ENCODE data around the gene RGS7. TPM values are rescaled to one million over a fixed set of nuclear protein-coding genes. Genes with fewer than 3 reads are reported as not detected.
"Not testable (repeated sequence)": the region's sequence is repeated elsewhere in the genome, so short reads cannot be mapped to it uniquely, and the experiment has no call there.

RGS7 gene
- total and polyA plus RNA-seq, 7 experiments from 2014 or later = not detected

DNA sequence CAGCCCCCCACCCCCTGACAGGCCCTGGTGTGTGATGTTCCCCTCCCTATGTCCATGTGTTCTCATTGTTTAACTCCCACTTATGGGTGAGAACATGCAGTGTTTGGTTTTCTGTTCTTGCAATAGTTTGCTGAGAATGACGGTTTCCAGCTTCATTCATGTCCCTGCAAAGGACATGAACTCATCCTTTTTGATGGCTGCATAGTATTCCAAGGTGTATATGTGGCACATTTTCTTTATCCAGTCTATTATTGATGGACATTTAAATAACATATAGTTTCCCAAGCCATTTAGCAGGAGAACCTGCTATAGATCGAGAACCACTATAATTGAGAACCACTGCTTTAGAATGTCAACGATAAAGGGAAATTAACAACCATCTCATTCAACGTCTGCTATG is 134.2 kb downstream of the RGS7 start:
- H3K4me3 Mint-ChIP-seq; CTCF ChIA-PET; ATAC-seq; intact Hi-C loops (cut with micrococcal nuclease); H3K4me1 Mint-ChIP-seq; H3K9me3 ChIP-seq (ENCODE audit: control insufficient read depth in 2 of 3, low read length in 3 of 3); DNase-seq; H3K36me3 ChIP-seq (ENCODE audit: control insufficient read depth in 2 of 3, insufficient read depth in 3 of 3, low read length in 3 of 3); H3K27me3 ChIP-seq (ENCODE audit: control insufficient read depth in 2 of 2, insufficient read depth in 2 of 2, low read length in 2 of 2); H3K27ac ChIP-seq (ENCODE audit: low read depth, low read length); H3K4me3 ChIP-seq (ENCODE audit: low read length); H3K27ac Mint-ChIP-seq; H3K36me3 Mint-ChIP-seq; H3K27me3 Mint-ChIP-seq; POLR2A ChIA-PET; H3K4me1 ChIP-seq (ENCODE audit: control insufficient read depth in 2 of 2, insufficient read depth in 2 of 2, low read length in 2 of 2): not testable (repeated sequence)
- peaks cover 1 to 25% (median 8%) of the 10 kb centered on the region in 11 donors for H3K9me3 Mint-ChIP-seq

GRCh38 chr1:241221319-241221718 is 135.7 kb downstream of the RGS7 start:
- no peaks in the 10 kb centered on the region for H3K27me3 Mint-ChIP-seq
- H3K9me3 Mint-ChIP-seq = peaks cover 1 to 34% (median 11%) of the 10 kb centered on the region in 11 donors
- Histone ChIP-seq H3K27me3 (ENCODE audit: control insufficient read depth in 2 of 2, insufficient read depth in 2 of 2, low read length in 2 of 2) (no peaks in the 10 kb centered on the region), H3K36me3 (ENCODE audit: control insufficient read depth in 2 of 3, insufficient read depth in 3 of 3, low read length in 3 of 3) (no peaks in the 10 kb centered on the region), H3K4me1 (ENCODE audit: control insufficient read depth in 2 of 2, insufficient read depth in 2 of 2, low read length in 2 of 2) (no peaks in the 10 kb centered on the region), H3K27ac (ENCODE audit: low read depth, low read length) (no peak overlapping the region), H3K4me3 (ENCODE audit: low read length) (no peak overlapping the region), H3K9me3 (ENCODE audit: control insufficient read depth in 2 of 3, low read length in 3 of 3) (no peaks in the 10 kb centered on the region)
- H3K4me1 Mint-ChIP-seq = no peaks in the 10 kb centered on the region
- H3K27ac Mint-ChIP-seq = no peak overlapping the region
- DNase-seq (no peak), ATAC-seq (no peak)
- peaks cover 0 to 4% (median 0%) of the 10 kb centered on the region in 5 donors for H3K36me3 Mint-ChIP-seq
- H3K4me3 Mint-ChIP-seq = no peak overlapping the region
- ChIA-PET POLR2A (no interaction called here), CTCF (no interaction called here)
- intact Hi-C loops (cut with micrococcal nuclease) = no loop called here

DNA sequence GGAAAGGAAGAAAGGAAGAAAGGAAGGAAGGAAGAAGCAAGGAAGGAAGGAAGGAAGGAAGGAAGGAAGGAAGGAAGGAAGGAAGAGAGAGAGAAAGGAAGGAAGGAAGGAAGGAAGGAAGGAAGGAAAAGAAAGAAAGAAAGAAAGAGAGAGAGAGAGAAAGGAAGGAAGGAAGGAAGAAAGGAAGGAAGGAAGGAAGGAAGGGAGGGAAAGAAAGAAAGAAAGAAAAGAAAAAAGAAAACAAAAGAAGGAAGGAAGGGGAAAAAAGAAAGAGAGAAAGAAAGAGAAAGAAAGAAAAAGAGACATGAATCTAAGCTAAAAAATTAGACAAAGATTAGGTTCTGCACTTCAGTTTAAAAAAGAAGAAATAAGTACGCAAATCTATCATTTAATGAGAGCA is 136.1 kb downstream of the RGS7 start:
- H3K4me1 ChIP-seq (ENCODE audit: control insufficient read depth in 2 of 2, insufficient read depth in 2 of 2, low read length in 2 of 2); H3K36me3 Mint-ChIP-seq; H3K27me3 ChIP-seq (ENCODE audit: control insufficient read depth in 2 of 2, insufficient read depth in 2 of 2, low read length in 2 of 2); POLR2A ChIA-PET; H3K27me3 Mint-ChIP-seq; H3K4me1 Mint-ChIP-seq; H3K36me3 ChIP-seq (ENCODE audit: control insufficient read depth in 2 of 3, insufficient read depth in 3 of 3, low read length in 3 of 3); ATAC-seq; H3K4me3 ChIP-seq (ENCODE audit: low read length); H3K4me3 Mint-ChIP-seq; H3K9me3 ChIP-seq (ENCODE audit: control insufficient read depth in 2 of 3, low read length in 3 of 3); DNase-seq; intact Hi-C loops (cut with micrococcal nuclease); H3K27ac ChIP-seq (ENCODE audit: low read depth, low read length); CTCF ChIA-PET; H3K27ac Mint-ChIP-seq: not testable (repeated sequence)
- peaks cover 1 to 34% (median 11%) of the 10 kb centered on the region in 11 donors for H3K9me3 Mint-ChIP-seq

- CTCF ChIA-PET = no interaction called here
- H3K36me3 Mint-ChIP-seq = peaks cover 0 to 4% (median 0%) of the 10 kb centered on the region in 5 donors
- POLR2A ChIA-PET = no interaction called here
- H3K27ac ChIP-seq (ENCODE audit: low read depth, low read length) = no peak overlapping the region
- no peaks in the 10 kb centered on the region for H3K27me3 Mint-ChIP-seq
- intact Hi-C loops (cut with micrococcal nuclease) = no loop called here
- H3K4me1 ChIP-seq (ENCODE audit: control insufficient read depth in 2 of 2, insufficient read depth in 2 of 2, low read length in 2 of 2) = no peaks in the 10 kb centered on the region
- H3K36me3 ChIP-seq (ENCODE audit: control insufficient read depth in 2 of 3, insufficient read depth in 3 of 3, low read length in 3 of 3) = no peaks in the 10 kb centered on the region
- peaks cover 1 to 33% (median 11%) of the 10 kb centered on the region in 11 donors for H3K9me3 Mint-ChIP-seq
- no peak overlapping the region for H3K27ac Mint-ChIP-seq
- no peaks in the 10 kb centered on the region for H3K4me1 Mint-ChIP-seq
- no peaks in the 10 kb centered on the region for H3K27me3 ChIP-seq (ENCODE audit: control insufficient read depth in 2 of 2, insufficient read depth in 2 of 2, low read length in 2 of 2)
- DNase-seq = no peak
- no peak overlapping the region for H3K4me3 Mint-ChIP-seq
- H3K4me3 ChIP-seq (ENCODE audit: low read length) = no peak overlapping the region
- H3K9me3 ChIP-seq (ENCODE audit: control insufficient read depth in 2 of 3, low read length in 3 of 3) = no peaks in the 10 kb centered on the region
- ATAC-seq = no peak
Observed at GRCh38 chr1:241219449-241219848, 137.6 kb downstream of the RGS7 start.

- intact Hi-C loops (cut with micrococcal nuclease) = no loop called here
- Mint-ChIP-seq H3K9me3 (peaks cover 0 to 26% (median 6%) of the 10 kb centered on the region in 11 donors), H3K27ac (no peak overlapping the region), H3K27me3 (no peaks in the 10 kb centered on the region), H3K4me1 (no peaks in the 10 kb centered on the region), H3K36me3 (no peaks in the 10 kb centered on the region), H3K4me3 (no peak overlapping the region)
- Histone ChIP-seq H3K9me3 (ENCODE audit: control insufficient read depth in 2 of 3, low read length in 3 of 3) (no peaks in the 10 kb centered on the region), H3K27me3 (ENCODE audit: control insufficient read depth in 2 of 2, insufficient read depth in 2 of 2, low read length in 2 of 2) (no peaks in the 10 kb centered on the region), H3K4me1 (ENCODE audit: control insufficient read depth in 2 of 2, insufficient read depth in 2 of 2, low read length in 2 of 2) (no peaks in the 10 kb centered on the region), H3K4me3 (ENCODE audit: low read length) (no peak overlapping the region), H3K36me3 (ENCODE audit: control insufficient read depth in 2 of 3, insufficient read depth in 3 of 3, low read length in 3 of 3) (no peaks in the 10 kb centered on the region), H3K27ac (ENCODE audit: low read depth, low read length) (no peak overlapping the region)
- ChIA-PET CTCF (no interaction called here), POLR2A (no interaction called here)
- ATAC-seq = no peak
- no peak for DNase-seq
Observed at GRCh38 chr1:241217516-241217915, 139.5 kb downstream of the RGS7 start.

- no peaks in the 10 kb centered on the region for H3K27me3 Mint-ChIP-seq
- no peaks in the 10 kb centered on the region for H3K36me3 Mint-ChIP-seq
Observed at GRCh38 chr1:241215683-241216082, 141.3 kb downstream of the RGS7 start.

DNA sequence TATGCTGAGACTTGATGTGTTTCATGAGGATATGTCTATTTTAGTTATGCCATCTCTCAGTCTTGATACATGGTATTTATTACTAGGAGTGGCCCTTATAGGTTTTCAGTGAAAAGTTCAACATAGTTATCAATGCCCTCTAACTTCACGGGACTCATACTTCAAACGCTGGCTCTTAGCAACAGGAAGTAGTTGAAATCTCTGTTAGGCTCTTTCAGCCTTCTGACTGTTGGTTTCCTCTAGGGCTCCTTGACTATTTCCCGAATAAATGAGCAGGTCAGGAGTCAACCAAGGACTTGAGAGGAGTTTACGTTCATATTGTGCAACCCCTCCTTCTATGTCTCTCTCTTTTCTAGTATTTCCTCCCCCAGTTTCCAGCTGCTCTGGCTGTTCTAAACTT is 141.8 kb downstream of the RGS7 start:
- no peak overlapping the region for H3K4me3 ChIP-seq (ENCODE audit: low read length)
- H3K9me3 ChIP-seq (ENCODE audit: control insufficient read depth in 2 of 3, low read length in 3 of 3) = no peaks in the 10 kb centered on the region
- no peaks in the 10 kb centered on the region for H3K27me3 ChIP-seq (ENCODE audit: control insufficient read depth in 2 of 2, insufficient read depth in 2 of 2, low read length in 2 of 2)
- DNase-seq (no peak), ATAC-seq (no peak)
- no peaks in the 10 kb centered on the region for H3K36me3 ChIP-seq (ENCODE audit: control insufficient read depth in 2 of 3, insufficient read depth in 3 of 3, low read length in 3 of 3)
- Mint-ChIP-seq H3K36me3 (no peaks in the 10 kb centered on the region), H3K4me3 (no peak overlapping the region), H3K9me3 (peaks cover 0 to 18% (median 2%) of the 10 kb centered on the region in 11 donors), H3K27ac (no peak overlapping the region), H3K27me3 (no peaks in the 10 kb centered on the region), H3K4me1 (no peaks in the 10 kb centered on the region)
- no peaks in the 10 kb centered on the region for H3K4me1 ChIP-seq (ENCODE audit: control insufficient read depth in 2 of 2, insufficient read depth in 2 of 2, low read length in 2 of 2)
- POLR2A ChIA-PET = no interaction called here
- no peak overlapping the region for H3K27ac ChIP-seq (ENCODE audit: low read depth, low read length)
- CTCF ChIA-PET = no interaction called here
- intact Hi-C loops (cut with micrococcal nuclease) = no loop called here

More at GRCh38 chr1:241215683-241216082, 141.3 kb downstream of the RGS7 start:
- no peak overlapping the region for H3K27ac Mint-ChIP-seq
- CTCF ChIA-PET = no interaction called here
- Histone ChIP-seq H3K27me3 (ENCODE audit: control insufficient read depth in 2 of 2, insufficient read depth in 2 of 2, low read length in 2 of 2) (no peaks in the 10 kb centered on the region), H3K9me3 (ENCODE audit: control insufficient read depth in 2 of 3, low read length in 3 of 3) (no peaks in the 10 kb centered on the region), H3K27ac (ENCODE audit: low read depth, low read length) (no peak overlapping the region), H3K4me3 (ENCODE audit: low read length) (no peak overlapping the region), H3K36me3 (ENCODE audit: control insufficient read depth in 2 of 3, insufficient read depth in 3 of 3, low read length in 3 of 3) (no peaks in the 10 kb centered on the region), H3K4me1 (ENCODE audit: control insufficient read depth in 2 of 2, insufficient read depth in 2 of 2, low read length in 2 of 2) (no peaks in the 10 kb centered on the region)
- peaks cover 0 to 18% (median 2%) of the 10 kb centered on the region in 11 donors for H3K9me3 Mint-ChIP-seq
- H3K4me3 Mint-ChIP-seq = no peak overlapping the region
- intact Hi-C loops (cut with micrococcal nuclease) = no loop called here
- H3K4me1 Mint-ChIP-seq = no peaks in the 10 kb centered on the region
- no peak for DNase-seq
- POLR2A ChIA-PET = no interaction called here
- ATAC-seq = no peak

Data from naive thymus-derived CD4-positive, alpha-beta T cell (primary cell).